H54 (cell line): ENCODE results near the gene RTN4.
"Not testable (repeated sequence)": the region's sequence is repeated elsewhere in the genome, so short reads cannot be mapped to it uniquely, and the experiment has no call there.

Experiments
- DNase-seq: peaks from one replicate; pipeline ENCODE4 v3.0.0; 2011; ENCODE audit warnings: low spot score, mixed read lengths; ENCODE audit not compliant: insufficient read length
- FAIRE-seq: peaks from 3 replicates; lab custom pipeline; 2011; peaks lifted over from hg19 to GRCh38; lab: Jason Lieb, UNC
- POLR2A ChIP-seq: IDR thresholded peaks from 2 replicates; pipeline ENCODE4 v1.6.1; 2011; ENCODE audit warnings: low read depth, mild to moderate bottlenecking, low read length

The RTN4 gene

DNA sequence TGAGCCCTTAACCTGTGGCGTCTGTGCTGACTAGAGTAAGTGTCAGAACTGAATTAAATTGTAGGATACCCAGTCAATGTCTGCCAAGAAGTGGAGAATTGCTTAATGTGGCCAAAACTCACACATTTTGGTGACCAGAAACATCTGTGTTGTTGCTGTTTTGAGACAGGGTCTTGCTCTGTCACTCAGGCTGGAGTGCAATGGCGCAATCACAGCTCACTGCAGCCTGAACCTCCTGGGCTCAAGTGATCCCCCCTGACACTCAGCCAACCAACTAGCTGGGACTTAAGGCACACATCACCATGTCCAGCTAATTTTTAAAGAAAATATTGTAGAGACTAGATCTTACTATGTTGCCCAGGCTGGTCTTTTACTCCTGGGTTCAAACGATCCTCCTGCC is 34.4 kb upstream of the RTN4 start:
- FAIRE-seq (no peak), DNase-seq (no peak)
- TF ChIP-seq POLR2A = no peak

DNA sequence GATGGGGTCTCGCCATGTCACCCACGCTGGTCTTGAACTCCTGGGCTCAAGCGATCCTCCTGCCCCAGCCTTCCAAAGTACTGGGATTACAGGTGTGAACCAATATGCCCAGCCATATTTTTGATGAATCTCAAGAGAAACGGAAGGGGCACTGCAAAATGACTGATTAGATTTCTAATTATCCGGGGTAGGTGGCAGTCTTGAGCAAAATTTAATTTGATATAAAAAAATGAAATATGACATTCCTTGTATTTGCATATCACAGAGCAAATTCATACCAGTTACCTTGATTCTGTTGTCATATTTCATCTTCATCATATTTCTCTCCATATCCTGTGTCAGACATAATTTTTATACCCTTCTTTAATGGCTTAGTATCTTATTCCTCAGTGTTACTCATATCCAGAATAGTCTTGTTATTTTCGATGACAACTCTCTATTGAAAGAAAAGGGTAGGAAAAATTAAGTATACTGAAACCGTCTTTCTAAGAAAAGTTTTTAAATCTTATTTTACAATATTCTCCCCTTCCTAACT is 30.0 kb upstream of the RTN4 start:
- TF ChIP-seq POLR2A = no peak
- no peak for DNase-seq
- no peak for FAIRE-seq

DNA sequence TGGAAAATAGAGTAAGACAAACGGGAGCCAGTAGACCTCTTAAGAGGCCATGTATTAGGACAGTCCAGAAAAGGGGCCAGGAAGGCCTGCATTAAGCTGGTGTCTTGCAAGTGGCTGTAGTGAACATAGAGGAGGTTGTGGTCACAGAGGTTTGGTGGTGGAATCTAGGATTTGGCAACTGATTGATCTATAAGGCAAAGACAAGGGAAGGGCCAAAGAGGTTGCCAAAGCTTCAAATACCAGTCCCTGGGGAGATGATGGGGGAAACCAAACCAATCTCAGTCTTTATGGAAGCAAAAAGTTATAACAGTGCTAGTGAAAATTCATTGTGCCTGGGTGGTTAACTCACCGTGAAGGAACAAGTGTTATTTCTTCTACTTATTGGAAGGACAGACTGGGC is 28.7 kb upstream of the RTN4 start:
- no peak for TF ChIP-seq POLR2A
- DNase-seq (no peak), FAIRE-seq (no peak)

DNA sequence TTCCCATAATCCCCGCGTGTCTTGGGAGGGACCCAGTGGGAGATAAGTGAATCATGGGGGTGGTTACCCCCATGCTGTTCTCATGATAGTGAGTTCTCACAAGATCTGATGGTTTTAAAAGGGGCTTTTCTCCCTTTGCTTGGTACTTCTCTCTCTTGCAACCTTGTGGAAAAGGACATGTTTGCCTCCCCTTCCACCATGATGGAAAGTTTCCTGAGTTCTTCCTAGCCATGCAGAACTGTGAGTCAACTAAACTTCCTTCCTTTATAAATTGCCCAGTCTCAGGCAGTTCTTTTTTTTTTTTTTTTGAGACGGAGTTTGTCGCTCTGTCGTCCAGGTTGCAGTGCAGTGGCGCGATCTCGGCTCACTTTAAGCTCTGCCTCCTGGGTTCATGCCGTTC is 26.5 kb upstream of the RTN4 start:
- no peak for TF ChIP-seq POLR2A

DNA sequence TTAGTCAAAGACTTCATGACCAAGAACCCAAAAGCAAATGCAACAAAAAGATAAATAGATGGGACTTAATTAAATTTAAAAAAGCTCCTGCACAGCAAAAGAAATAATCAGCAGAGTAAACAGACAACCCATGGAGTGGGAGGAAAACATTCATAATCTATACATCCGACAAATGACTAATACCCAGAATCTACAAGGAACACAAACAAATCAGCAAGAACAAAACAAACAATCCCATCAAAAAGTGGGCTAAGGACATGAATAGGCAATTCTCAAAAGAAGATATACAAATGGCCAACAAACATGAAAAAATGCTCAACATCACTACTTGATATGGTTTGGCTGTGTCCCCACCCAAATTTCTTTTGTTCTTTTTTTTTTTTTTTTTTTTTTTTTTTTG is 25.8 kb upstream of the RTN4 start:
- DNase-seq = not testable (repeated sequence)

More for the DNA sequence above, 26.5 kb upstream of the RTN4 start:
- no peak for FAIRE-seq
- no peak for DNase-seq

DNA sequence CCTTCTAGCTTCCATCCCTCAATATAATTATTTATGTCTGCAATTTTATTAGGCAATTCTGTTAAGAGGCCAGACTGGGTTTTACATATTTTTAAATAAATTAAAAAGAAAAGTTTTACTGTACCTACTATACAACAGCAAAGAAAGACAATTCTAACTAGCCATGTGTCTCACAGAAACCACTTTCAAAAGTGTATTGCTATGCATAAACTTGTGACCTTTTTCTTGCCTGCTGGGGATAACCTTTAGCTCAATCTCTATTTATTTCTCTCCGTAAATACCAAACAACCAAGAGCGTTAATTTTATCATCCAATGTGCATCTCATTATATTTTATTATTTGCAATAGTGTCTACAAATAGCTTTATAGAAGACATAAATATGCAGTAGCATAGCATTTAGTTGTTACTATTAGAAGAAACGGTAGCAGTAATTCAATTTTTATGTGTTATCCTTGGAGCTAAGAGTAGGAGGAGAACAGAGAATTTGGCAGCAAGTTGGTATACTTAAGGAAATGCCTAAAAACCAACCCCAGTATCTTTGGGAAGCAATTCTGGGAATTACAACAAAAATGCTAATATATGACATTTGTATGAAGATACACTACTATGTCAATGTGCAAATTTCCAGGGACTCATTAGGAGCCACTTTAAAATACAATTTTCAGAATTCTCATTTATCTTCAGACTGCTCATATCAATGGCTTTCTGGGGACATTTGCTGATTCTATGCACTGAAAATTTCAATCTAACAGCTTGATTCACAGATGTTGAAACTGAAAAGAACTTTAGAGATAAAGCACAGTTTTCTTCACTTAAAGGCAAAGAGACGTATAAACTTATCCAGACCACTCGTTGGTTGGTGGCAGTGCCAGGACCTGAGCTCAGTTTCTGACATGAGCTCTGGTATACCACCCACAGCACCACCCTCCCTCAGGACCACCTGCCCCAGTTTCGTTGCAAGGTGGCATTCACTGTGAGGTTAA is 23.0 kb upstream of the RTN4 start:
- FAIRE-seq (no peak), DNase-seq (no peak)
- TF ChIP-seq POLR2A = no peak

More for the DNA sequence above, 25.8 kb upstream of the RTN4 start:
- FAIRE-seq = not testable (repeated sequence)

DNA sequence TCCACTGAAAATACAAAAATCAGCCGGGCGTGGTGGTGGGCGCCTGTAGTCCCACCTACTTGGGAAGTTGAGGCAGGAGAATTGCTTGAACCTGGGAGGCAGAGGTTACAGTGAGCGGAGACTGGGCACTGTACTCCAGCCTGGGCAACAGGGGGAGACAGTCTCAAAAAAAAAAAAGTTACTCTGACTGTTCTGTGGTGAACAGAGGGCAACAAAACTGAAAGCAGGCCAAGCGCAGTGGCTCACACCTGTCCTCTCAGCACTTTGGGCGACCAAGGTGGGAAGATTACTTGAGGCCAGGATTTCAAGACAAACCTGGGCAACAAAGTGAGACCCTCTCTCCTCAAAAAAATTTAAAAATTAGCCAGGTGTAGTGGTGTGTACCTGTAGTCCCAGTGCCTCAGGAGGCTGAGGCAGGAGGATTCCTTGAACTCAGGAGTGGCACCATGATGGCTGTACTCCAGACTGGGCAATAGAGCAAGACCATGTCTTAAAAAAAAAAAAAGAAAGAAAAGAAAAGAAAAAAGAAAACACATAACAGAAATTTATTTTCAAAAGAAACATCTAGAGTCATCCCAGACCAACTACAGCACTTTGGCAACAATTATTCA is 13.6 kb upstream of the RTN4 start:
- no peak for TF ChIP-seq POLR2A
- FAIRE-seq (no peak), DNase-seq (no peak)

DNA sequence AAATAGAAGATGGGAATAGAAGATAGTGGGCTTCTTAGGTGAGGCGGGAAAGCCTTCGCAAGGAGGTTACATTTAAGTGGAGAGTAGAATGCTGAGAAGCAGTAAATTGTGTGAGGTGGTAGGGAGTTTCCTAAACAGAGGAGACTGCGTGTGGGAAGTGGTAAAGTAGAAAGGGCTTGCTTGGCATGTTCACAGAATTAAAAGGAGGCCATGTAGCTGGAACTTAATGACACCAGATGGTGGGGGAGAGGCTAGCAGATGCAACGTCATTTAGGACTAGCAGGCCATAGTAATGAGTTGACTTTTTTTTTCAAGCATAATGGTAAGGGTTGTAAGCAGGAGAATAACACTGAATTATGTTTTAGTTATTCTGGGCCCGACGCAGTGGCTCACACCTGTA is 13.0 kb upstream of the RTN4 start:
- DNase-seq (no peak), FAIRE-seq (no peak)
- no peak for TF ChIP-seq POLR2A

DNA sequence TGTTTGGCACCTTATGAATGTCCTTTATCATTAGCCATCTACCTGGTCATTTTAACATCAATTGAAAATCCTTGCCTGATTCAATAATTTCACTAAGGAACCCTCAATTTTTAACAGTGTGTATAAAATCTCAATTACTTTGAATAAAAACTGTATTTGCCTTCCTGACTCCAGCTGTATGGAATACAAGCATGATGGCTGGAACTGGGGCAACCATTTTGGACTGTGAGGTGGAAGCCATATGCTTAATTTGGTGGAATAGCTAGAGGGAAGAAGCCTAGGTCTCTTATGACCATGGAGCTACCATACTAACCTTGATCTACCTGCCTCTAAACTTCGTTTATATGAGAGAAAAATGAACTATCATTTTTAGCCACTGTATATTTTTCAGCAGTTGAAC is 12.5 kb upstream of the RTN4 start:
- no peak for DNase-seq
- no peak for TF ChIP-seq POLR2A
- no peak for FAIRE-seq

DNA sequence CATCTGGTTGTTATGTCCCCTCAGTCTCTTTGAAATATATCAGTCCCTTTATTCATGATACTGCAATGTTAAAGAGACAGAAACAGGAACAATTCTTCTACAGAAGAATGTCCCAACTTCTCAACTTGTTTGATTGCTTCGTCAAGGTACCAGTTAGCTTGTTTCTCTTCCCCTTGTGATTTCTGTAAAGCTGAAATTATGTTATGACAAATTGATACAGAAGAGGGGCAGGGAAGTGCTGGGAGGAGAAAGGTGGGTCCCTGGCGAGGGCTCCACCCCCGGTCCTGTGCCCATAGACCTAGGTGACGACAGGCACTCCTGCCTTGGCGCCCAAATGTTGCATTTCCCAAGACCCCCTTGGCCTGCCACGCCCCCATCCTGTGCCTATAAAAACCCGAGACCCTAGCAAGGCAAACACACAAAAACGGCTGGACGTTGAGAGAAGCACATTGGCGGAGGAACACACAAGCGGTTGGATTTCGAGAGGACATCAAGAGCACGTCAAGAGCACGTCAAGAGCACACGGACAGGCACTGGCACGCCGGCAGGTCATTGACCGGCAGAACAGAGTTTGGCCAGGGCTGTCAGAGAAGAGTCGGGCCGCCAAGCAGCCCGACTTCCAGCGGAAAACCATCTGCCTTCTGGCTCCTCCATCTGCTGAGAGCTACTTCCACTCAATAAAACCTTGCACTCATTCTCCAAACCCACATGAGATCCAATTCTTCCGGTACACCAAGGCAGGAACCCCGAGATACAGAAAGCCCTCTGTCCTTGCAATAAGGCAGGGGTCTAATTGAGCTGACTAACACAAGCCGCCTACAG is 11.5 kb upstream of the RTN4 start:
- DNase-seq = no peak
- FAIRE-seq = no peak
- TF ChIP-seq POLR2A = no peak

DNA sequence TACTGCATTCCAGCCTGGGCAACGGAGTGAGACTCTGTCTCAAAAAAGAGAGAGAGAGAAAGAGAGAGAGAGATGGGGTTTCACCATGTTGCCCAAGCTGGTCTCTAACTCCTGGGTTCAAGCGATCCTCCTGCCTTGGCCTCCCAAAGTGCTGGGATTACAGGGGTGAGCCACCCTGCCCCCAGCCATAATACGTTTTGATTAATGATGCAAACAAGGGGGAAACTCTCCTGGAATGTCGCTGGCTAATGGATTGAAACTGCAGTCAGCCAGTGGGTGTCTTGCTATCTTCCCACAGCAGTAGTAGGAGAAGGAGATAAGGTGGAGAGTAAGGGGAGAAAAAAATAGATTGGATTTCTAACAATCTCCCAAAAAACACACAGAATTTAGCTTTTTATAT is 9.5 kb upstream of the RTN4 start:
- FAIRE-seq (no peak), DNase-seq (no peak)
- no peak for TF ChIP-seq POLR2A

DNA sequence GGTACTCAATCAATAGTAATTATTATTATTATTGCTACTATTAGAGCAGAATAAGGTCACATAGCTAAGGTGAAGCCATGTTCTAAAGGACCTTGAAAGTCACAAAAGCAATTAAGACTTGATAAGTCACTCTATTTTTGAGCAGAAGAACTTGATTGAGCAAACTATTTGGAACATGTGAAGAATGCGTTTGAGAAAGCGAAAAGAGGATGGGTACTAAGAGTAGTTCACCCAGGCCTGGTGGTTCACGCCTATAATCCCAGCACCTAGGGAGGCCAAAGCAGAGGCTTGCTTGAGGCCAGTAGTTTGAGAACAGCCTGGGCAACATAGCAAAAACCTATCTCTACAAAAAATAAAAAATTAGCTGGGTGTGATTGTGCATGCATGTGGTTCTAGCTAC is 7.2 kb upstream of the RTN4 start:
- no peak for TF ChIP-seq POLR2A
- no peak for DNase-seq
- no peak for FAIRE-seq

DNA sequence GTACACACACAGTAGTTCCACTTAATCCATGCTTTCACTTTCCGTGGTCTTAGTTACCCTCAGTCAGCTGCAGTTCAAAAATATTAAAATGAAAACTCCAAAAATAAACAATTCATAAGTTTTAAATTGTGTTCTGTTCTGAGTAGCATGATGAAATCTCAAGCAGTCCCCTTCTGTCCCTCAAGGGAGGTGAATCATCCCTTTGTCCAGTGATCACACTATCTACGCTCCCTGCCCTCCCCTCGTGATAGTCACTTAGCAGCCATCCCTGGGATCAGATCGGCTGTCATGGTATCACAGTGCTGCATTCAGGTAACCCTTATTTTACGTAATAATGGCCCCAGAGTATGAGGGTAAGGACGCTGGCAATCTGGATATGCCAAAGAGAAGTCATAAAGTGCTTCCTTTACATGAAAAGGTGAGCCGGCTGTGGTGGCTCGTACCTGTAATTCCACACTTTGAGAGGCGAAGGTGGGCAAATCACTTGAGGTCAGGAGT is 5.8 kb upstream of the RTN4 start:
- FAIRE-seq (peak; percentile 79), DNase-seq (no peak)
- no peak for TF ChIP-seq POLR2A
